Mesenchymal stem cell (in vitro differentiated cells and primary cell): ENCODE results near the gene ARHGAP44.

Experiments
- DNase-seq: peaks from one replicate; pipeline ENCODE4 v3.0.0-alpha.2; 2013
- H2AFZ ChIP-seq: one replicate; pipeline ENCODE4 v1.6.1; 2013; ENCODE audit warnings: low read depth, mild to moderate bottlenecking, control low read depth, inconsistent platforms, low read length, moderate library complexity
- H2AK5ac ChIP-seq: 2 replicates; pipeline ENCODE4 v1.6.1; 2013; ENCODE audit warnings: low read length, moderate library complexity, mild to moderate bottlenecking, inconsistent platforms; ENCODE audit not compliant: severe bottlenecking
- H2BK120ac ChIP-seq: one replicate; pipeline ENCODE4 v1.6.1; 2013; ENCODE audit warnings: low read depth, mild to moderate bottlenecking, inconsistent platforms, low read length, moderate library complexity
- H2BK12ac ChIP-seq, 2 experiments: one replicate each; pipeline ENCODE4 v1.6.1; 2013; ENCODE audit warnings: inconsistent platforms in 2 of 2, low read length in 2 of 2, mild to moderate bottlenecking in 2 of 2, moderate library complexity in 2 of 2, control low read depth in 1 of 2
- H2BK15ac ChIP-seq: one replicate; pipeline ENCODE4 v1.6.1; 2013; ENCODE audit warnings: mild to moderate bottlenecking, low read depth, inconsistent platforms; ENCODE audit not compliant: poor library complexity, severe bottlenecking
- H2BK5ac ChIP-seq: 2 replicates; pipeline ENCODE4 v1.6.1; 2013; ENCODE audit warnings: low read depth, mild to moderate bottlenecking, low read length, control low read depth, inconsistent platforms; ENCODE audit not compliant: poor library complexity, severe bottlenecking
- H3K14ac ChIP-seq, 2 experiments: one replicate each; pipeline ENCODE4 v1.6.1; 2013; ENCODE audit warnings: inconsistent platforms in 2 of 2, low read length in 2 of 2, control low read depth in 1 of 2, mild to moderate bottlenecking in 1 of 2, moderate library complexity in 1 of 2
- H3K18ac ChIP-seq, 2 experiments: one replicate each; pipeline ENCODE4 v1.6.1; 2013; ENCODE audit warnings: inconsistent platforms in 2 of 2, low read length in 2 of 2, control low read depth in 1 of 2, low read depth in 1 of 2, mild to moderate bottlenecking in 1 of 2
- H3K23ac ChIP-seq, 2 experiments: one replicate each; pipeline ENCODE4 v1.6.1; 2013; ENCODE audit warnings: inconsistent platforms in 2 of 2, low read length in 2 of 2, mild to moderate bottlenecking in 2 of 2, moderate library complexity in 2 of 2, control low read depth in 1 of 2
- H3K27ac ChIP-seq: 2 replicates; pipeline ENCODE4 v1.5.1; 2013; ENCODE audit warnings: mild to moderate bottlenecking, moderate library complexity, low read length, control low read depth, inconsistent platforms; ENCODE audit not compliant: poor library complexity, severe bottlenecking
- H3K27me3 ChIP-seq, 2 experiments: 2 replicates each; pipeline versions ENCODE4 v1.6.1 to v1.7.0; 2013; ENCODE audit warnings: low read length in 2 of 2, mild to moderate bottlenecking in 2 of 2, moderate library complexity in 2 of 2, control low read depth in 1 of 2, inconsistent platforms in 1 of 2; ENCODE audit not compliant: control insufficient read depth in 1 of 2, insufficient read depth in 1 of 2
- H3K36me3 ChIP-seq, 2 experiments: 2 replicates each; pipeline versions ENCODE4 v1.6.1 to v1.7.0; 2013; ENCODE audit warnings: low read length in 2 of 2, control low read depth in 1 of 2, inconsistent platforms in 1 of 2, low read depth in 1 of 2, mild to moderate bottlenecking in 1 of 2; ENCODE audit not compliant: insufficient read depth in 2 of 2, control insufficient read depth in 1 of 2
- H3K4ac ChIP-seq, 2 experiments: one replicate each; pipeline ENCODE4 v1.6.1; 2013; ENCODE audit warnings: inconsistent platforms in 2 of 2, low read length in 2 of 2, mild to moderate bottlenecking in 2 of 2, moderate library complexity in 2 of 2, control low read depth in 1 of 2, low read depth in 1 of 2
- H3K4me1 ChIP-seq: 2 replicates; pipeline ENCODE4 v1.6.1; 2013; ENCODE audit warnings: low read depth, low read length, control low read depth; ENCODE audit not compliant: control insufficient read depth, insufficient read depth
- H3K4me2 ChIP-seq: 2 replicates; pipeline ENCODE4 v1.6.1; 2013; ENCODE audit warnings: low read length, mild to moderate bottlenecking, inconsistent platforms; ENCODE audit not compliant: poor library complexity, severe bottlenecking
- H3K4me3 ChIP-seq, 2 experiments: 2 replicates each; pipeline versions ENCODE4 v1.5.1 to v1.7.0; 2013; ENCODE audit warnings: low read length in 2 of 2, mild to moderate bottlenecking in 2 of 2, control low read depth in 1 of 2, low read depth in 1 of 2; ENCODE audit not compliant: insufficient read depth in 1 of 2
- H3K79me1 ChIP-seq: replicated peaks from 2 replicates; pipeline ENCODE4 v1.6.1; 2013; ENCODE audit warnings: mild to moderate bottlenecking, control low read depth, low read length, inconsistent platforms; ENCODE audit not compliant: poor library complexity, severe bottlenecking
- H3K9ac ChIP-seq: 2 replicates; pipeline ENCODE4 v1.7.0; 2013; ENCODE audit warnings: mild to moderate bottlenecking, low read length, moderate library complexity
- H3K9me3 ChIP-seq: 2 replicates; pipeline ENCODE4 v1.7.0; 2013; ENCODE audit warnings: mild to moderate bottlenecking, low read length; ENCODE audit not compliant: control insufficient read depth
- H4K8ac ChIP-seq: one replicate; pipeline ENCODE4 v1.6.1; 2013; ENCODE audit warnings: inconsistent platforms, mild to moderate bottlenecking, low read length, moderate library complexity
- H4K91ac ChIP-seq: one replicate; pipeline ENCODE4 v1.6.1; 2013; ENCODE audit warnings: mild to moderate bottlenecking, low read length, inconsistent platforms
- WGBS: methylation state at CpG from one replicate; pipeline ENCODE4 v1.1.7; 2013; ENCODE audit warnings: mixed read lengths; 5-methylcytosine and 5-hydroxymethylcytosine counted together

The ARHGAP44 gene

DNA sequence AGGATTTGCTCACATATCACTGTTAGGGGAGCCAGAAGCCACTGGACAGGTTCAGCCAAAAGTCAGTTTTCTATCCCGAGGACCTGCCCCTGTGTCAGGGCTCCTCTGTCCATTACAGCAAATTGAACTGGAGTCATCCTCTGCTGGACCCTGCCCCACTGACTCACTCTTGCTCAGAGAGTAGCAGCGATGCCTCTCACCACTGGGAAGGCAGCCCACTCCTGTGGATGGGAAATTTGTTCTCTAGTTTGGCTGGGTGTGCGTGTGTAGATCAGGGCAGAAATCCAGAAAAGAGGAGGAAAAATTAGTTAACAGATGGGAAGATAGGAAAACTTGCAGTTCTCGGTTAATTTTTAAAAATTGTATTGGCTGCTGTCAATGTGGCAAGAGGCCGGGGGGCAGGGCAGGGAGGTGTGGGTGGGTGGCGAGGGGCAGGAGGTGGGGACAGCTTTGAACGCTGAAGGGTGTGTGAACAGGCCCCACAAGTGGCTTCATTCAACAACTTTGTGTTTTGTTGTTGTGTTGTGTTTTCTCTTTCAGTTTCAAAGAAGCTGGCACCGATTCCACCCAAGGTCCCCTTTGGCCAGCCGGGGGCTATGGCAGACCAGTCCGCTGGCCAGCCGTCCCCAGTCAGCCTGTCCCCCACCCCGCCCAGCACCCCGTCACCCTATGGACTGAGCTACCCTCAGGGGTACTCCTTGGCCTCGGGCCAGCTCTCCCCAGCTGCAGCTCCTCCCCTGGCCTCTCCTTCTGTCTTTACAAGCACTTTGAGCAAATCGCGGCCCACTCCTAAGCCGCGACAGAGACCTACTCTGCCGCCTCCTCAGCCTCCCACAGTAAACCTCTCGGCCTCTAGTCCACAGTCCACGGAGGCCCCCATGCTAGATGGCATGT is 194.9 kb downstream of the ARHGAP44 start:
- H3K79me1 ChIP-seq = no peaks in the 10 kb centered on the region
- H4K8ac ChIP-seq = no peak overlapping the region
- no peak overlapping the region for H2AK5ac ChIP-seq
- H3K27me3 ChIP-seq = no peaks in the 10 kb centered on the region
- H2BK120ac ChIP-seq = no peak overlapping the region
- H3K4me1 ChIP-seq = peaks cover 7% of the 10 kb centered on the region
- no peak overlapping the region for H4K91ac ChIP-seq
- H2BK15ac ChIP-seq = no peak overlapping the region
- peak overlapping the region in 1 of 2 experiments; percentile 53 for H3K4me3 ChIP-seq
- WGBS = 91% methylated on average over 20 of the region's 21 CpGs
- no peak overlapping the region for H3K23ac ChIP-seq
- H2BK12ac ChIP-seq = no peak overlapping the region
- no peak overlapping the region for H3K27ac ChIP-seq
- H2AFZ ChIP-seq = no peak overlapping the region
- no peak overlapping the region for H2BK5ac ChIP-seq
- no peak overlapping the region for H3K4ac ChIP-seq
- H3K9me3 ChIP-seq = no peaks in the 10 kb centered on the region
- peak overlapping the region in 1 of 2 experiments; percentile 30 for H3K18ac ChIP-seq
- H3K36me3 ChIP-seq = no peaks in the 10 kb centered on the region
- no peak overlapping the region for H3K4me2 ChIP-seq
- no peak overlapping the region for H3K14ac ChIP-seq
- peak overlapping the region; percentile 86 for H3K9ac ChIP-seq
- DNase-seq = no peak

DNA sequence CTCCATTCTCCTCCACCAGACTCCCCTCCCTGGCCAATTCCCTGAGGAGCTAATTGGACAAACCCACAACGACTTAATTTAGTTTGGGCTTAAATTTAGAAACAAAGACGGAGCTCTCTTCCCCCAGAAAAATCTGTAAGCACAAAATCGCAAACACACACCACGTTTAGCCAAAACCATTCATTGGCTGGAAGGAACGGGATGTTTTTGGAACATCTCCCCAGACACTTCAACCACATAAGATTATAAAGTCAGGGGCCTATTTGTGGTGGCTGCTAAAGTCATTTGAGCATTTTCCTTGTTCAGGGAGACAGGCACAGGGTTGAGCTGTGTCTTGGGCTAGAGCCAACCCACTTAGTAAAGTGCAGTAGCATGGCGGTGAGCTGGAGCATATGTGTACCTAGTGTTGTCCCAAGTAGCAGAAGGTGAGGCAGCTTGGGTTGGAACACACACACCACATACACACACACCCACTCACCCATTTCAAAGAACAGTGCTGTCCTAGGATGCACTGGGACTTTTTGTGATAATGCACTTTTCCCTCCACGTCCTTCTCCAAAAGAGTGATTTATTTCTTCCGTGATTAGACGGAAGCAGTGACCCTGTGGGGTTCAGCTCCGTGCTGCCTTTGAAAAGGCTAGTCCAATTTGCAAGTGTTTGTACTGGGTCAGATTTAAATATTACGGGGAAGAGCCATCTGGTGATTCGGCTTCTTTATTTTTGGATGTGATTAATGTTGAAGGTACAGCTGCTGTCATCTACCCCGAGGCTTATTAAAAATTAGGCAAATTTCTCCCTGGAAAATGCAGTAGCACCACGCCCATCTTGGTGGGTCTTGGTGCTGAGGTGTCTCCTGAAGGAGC is 196.4 kb downstream of the ARHGAP44 start:
- Histone ChIP-seq H3K14ac (no peak overlapping the region), H3K79me1 (no peaks in the 10 kb centered on the region), H4K91ac (no peak overlapping the region), H2AK5ac (no peak overlapping the region), H3K36me3 (peaks cover 9 to 10% of the 10 kb centered on the region in 2 experiments), H2BK120ac (no peak overlapping the region), H3K18ac (no peak overlapping the region), H3K9me3 (no peaks in the 10 kb centered on the region), H3K9ac (peak overlapping the region; percentile 86), H4K8ac (no peak overlapping the region), H2BK5ac (no peak overlapping the region), H3K23ac (no peak overlapping the region), H3K4me3 (peak overlapping the region in 1 of 2 experiments; percentile 42), H3K4me2 (no peak overlapping the region), H2AFZ (no peak overlapping the region), H3K4ac (no peak overlapping the region), H3K4me1 (peaks cover 7% of the 10 kb centered on the region), H2BK12ac (no peak overlapping the region), H3K27me3 (no peaks in the 10 kb centered on the region), H2BK15ac (no peak overlapping the region), H3K27ac (no peak overlapping the region)
- no peak for DNase-seq
- 83% methylated on average over 14 of the region's 14 CpGs for WGBS

DNA sequence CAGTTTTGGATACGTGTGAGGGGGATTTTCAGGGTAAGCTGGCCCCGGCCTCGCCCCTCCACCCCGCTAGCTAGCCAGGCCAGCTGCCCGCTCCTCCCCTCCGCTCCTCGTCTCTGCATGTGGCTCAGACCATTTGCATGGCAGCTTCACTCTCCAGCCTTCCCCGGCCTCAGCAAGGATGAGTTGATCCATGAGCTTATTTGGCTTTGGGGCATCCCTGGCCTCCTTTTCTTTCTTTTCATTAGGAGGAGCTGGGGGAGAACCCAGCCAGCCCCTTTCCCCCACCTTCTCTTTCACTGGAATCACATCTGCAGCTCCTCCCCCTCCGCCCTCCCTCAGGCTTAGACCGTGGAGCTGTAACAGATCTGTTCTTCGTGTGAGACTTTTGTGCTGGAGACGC is 197.8 kb downstream of the ARHGAP44 start:
- Histone ChIP-seq H2BK15ac (no peak overlapping the region), H2BK5ac (no peak overlapping the region), H3K4me1 (peaks cover 7% of the 10 kb centered on the region), H3K9ac (no peak overlapping the region), H3K4me2 (no peak overlapping the region), H2AK5ac (no peak overlapping the region), H2BK120ac (no peak overlapping the region), H3K9me3 (no peaks in the 10 kb centered on the region), H4K91ac (no peak overlapping the region), H4K8ac (no peak overlapping the region), H3K27me3 (no peaks in the 10 kb centered on the region), H2BK12ac (no peak overlapping the region), H3K14ac (peak overlapping the region in 1 of 2 experiments; percentile 58), H3K18ac (no peak overlapping the region), H3K23ac (no peak overlapping the region), H3K4me3 (no peak overlapping the region), H3K79me1 (no peaks in the 10 kb centered on the region), H3K27ac (no peak overlapping the region), H2AFZ (no peak overlapping the region), H3K4ac (no peak overlapping the region), H3K36me3 (peaks cover 22 to 24% of the 10 kb centered on the region in 2 experiments)
- 77% methylated on average over 12 of the region's 12 CpGs for WGBS
- DNase-seq = no peak
